GM18502 (cell line): Measurements from ENCODE around the gene PFN1.
A peak's percentile ranks its signal among the peaks of the same experiment; 100 is the strongest.

Experiments used
- ATAC-seq: cut with Tn5 transposase; IDR thresholded peaks from one replicate; pipeline ENCODE4 v1.9.1; 2021; ENCODE audit warnings: mild to moderate bottlenecking; ENCODE audit not compliant: unreplicated experiment, poor library complexity

Gene PFN1

GRCh38 chr17:4948166-4948930 is at the start of gene PFN1:
Gene PFN1 (minus strand): TSS chr17:4948530. CDS start chr17:4948394, 136 bp downstream.
- ATAC-seq: peak; percentile 25

- ATAC-seq: peak; percentile 88
These were observed 49.1 kb upstream of the PFN1 start, which contains the start of the genes INCA1 and KIF1C for GRCh38 chr17:4997302-4998026. Gene INCA1 (minus strand): TSS chr17:4997522. CDS start chr17:4994437, 3,085 bp downstream. Gene KIF1C (plus strand): TSS chr17:4997950. CDS start chr17:5000247, 2,297 bp downstream.

GRCh38 chr17:4994081-4994595 is 45.8 kb upstream of the PFN1 start:
- ATAC-seq: no peak

- no peak for ATAC-seq
These were observed 39.6 kb upstream of the PFN1 start for GRCh38 chr17:4987767-4988567.

- ATAC-seq: peak; percentile 75
These were observed 38.8 kb upstream of the PFN1 start, which contains the start of gene CAMTA2 for GRCh38 chr17:4986951-4987766. Gene CAMTA2 (minus strand): TSS chr17:4987675. CDS start chr17:4986222, 1,453 bp downstream.

GRCh38 chr17:4986403-4986802 is 38.1 kb upstream of the PFN1 start:
- ATAC-seq: no peak

DNA sequence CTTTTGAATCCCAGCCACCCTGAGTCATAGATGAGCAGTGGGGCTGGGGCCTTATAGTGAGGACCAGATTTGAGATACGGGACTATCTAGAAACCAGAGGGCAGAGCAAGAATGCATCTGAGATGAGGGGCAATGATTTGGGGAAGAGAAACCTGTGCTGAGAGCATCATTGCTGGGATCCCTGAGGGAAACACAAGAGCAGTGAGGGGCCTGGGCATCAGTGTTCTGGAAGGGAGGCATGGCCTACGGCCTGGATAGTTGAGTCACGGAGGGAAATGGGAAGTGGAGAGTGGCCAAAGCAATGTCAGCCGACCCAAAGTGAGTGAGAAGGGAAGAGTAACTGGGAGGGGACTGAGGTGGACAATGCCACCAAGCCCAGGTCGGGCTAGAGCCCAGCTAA is 34.0 kb upstream of the PFN1 start:
- ATAC-seq: no peak

- no peak for ATAC-seq
These were observed 32.4 kb upstream of the PFN1 start for GRCh38 chr17:4980644-4981216.

GRCh38 chr17:4978726-4979125 is 30.4 kb upstream of the PFN1 start:
- ATAC-seq: no peak

GRCh38 chr17:4974115-4974670 is 25.9 kb upstream of the PFN1 start:
- ATAC-seq: no peak

DNA sequence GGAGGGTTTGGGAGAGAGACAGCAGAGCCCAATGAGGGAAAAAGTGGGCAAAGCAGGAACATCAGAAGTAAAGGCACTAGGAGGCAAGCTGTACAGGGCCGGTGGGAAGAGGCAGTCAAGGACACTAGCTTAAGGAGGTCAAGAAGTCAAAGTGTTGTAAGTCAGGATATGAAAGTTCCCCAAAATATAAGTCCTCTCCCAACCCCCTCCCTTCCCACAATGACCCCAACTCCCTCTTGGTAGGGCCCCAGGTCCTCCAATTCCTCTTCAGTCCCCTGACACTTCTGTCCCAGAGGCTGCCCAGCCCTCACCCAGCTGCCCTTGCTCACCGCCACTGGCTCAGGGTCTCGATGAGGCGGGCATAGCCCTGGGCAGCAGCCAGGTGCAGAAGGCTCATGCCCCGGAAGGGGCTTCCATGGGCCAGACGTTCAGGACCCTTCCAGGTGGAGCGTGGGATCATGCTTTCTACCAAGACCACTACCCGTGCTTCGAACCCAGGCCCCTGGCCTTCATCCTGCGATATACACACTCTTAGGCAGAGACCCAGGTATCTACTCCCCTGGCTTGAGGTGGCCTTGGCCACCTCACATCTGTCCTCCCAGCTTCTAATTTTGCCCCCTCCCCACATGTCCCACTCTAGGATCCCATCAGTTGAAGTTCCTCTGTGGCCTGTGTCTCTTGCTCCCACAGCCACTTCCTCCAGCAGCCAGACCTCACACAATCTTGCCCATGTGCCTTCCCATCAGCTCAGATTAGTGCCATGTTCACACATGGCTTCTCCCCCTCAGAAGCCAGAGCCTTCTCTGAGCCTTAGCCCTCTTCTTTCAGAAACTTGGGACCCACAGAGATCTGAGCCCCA is 25.2 kb upstream of the PFN1 start:
- no peak for ATAC-seq

DNA sequence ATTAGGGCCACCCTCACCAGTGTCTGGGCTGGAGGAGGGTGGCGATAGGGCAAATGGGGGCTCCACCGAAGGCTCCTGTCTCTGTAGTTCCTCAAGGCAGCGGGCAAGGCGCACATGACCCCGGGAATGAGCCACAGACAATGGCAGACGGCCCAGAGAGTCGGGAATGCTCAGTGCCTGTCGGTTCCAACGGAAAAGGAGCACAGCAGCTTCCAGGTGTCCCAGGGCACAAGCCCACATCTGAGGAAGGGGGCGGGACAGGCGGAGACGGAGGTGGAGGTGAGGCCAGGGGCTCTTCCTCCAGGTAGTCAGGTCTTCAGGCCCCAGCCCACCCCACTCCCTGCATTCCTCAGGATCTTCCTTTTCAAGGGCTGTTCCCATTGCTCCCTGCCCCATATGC is 24.4 kb upstream of the PFN1 start:
- no peak for ATAC-seq

GRCh38 chr17:4972322-4972721 is 24.0 kb upstream of the PFN1 start:
- no peak for ATAC-seq

DNA sequence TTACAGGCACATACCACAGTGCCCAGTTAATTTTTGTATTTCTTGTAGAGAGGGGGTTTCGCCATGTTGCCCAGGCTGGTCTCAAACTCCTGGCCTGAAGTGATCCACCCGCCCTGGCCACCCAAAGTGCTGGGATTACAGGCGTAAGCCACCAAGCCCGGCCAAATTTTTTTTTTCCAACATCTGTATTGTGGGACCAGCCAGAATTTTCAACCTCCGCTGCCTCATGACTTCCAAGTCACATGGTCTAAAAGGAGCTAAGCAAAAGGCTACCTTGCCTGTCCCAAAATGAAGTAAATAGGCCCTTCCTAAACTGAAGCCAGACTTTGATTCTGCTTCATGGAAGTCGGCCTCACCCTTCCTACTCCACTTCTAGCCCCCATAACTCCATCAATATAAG is 23.5 kb upstream of the PFN1 start:
- no peak for ATAC-seq

GRCh38 chr17:4970273-4970672 is 21.9 kb upstream of the PFN1 start:
- ATAC-seq: no peak

GRCh38 chr17:4969551-4970173 is 21.3 kb upstream of the PFN1 start:
- no peak for ATAC-seq

- ATAC-seq: no peak
These were observed 20.8 kb upstream of the PFN1 start for GRCh38 chr17:4969047-4969550.
